Activated naive CD4-positive, alpha-beta T cell treated with anti-CD3 and anti-CD28 coated beads for 36 hours (primary cell): Measurements from ENCODE around the gene CNPY1. TPM values are rescaled to one million over a fixed set of nuclear protein-coding genes. Genes with fewer than 3 reads are reported as not detected.
"Not testable (repeated sequence)": the region's sequence is repeated elsewhere in the genome, so short reads cannot be mapped to it uniquely, and the experiment has no call there.

Source experiments
- CTCF ChIA-PET: fragments of 350-600 bp; sonication (Branson Sonifier 250); formaldehyde crosslinking; loops from one replicate; lab custom pipeline; 2021; ENCODE audit warnings: antibody characterized with exemption; lab: Charles Lee
- DNase-seq: peaks from one replicate; pipeline ENCODE4 v3.0.0-alpha.2; 2020
- H3K27ac Mint-ChIP-seq: one replicate; pipeline ENCODE4 v1.8.0; 2021; ENCODE audit warnings: mild to moderate bottlenecking, mixed read lengths
- H3K27me3 Mint-ChIP-seq: one replicate; pipeline ENCODE4 v1.8.0; 2021; ENCODE audit warnings: low read depth, mixed read lengths
- H3K36me3 Mint-ChIP-seq: one replicate; pipeline ENCODE4 v1.8.0; 2021; ENCODE audit warnings: low read depth, mixed read lengths
- H3K4me1 Mint-ChIP-seq: one replicate; pipeline ENCODE4 v1.8.0; 2021; ENCODE audit warnings: low read depth, mixed read lengths
- H3K4me3 Mint-ChIP-seq: one replicate; pipeline ENCODE4 v1.8.0; 2021; ENCODE audit warnings: mild to moderate bottlenecking, moderate library complexity, mixed read lengths
- H3K9me3 Mint-ChIP-seq: one replicate; pipeline ENCODE4 v1.8.0; 2021; ENCODE audit warnings: mixed read lengths
- intact Hi-C: fragments of 100-400 bp; cut with micrococcal nuclease; formaldehyde crosslinking; loops from one replicate; pipeline ENCODE4 v1.15.1; 2023
- total RNA-seq, 2 experiments: library from RNA; stranded (reverse); gene quantifications; one replicate each; pipeline ENCODE4 v1.2.3, GENCODE V29; 2021

The CNPY1 gene
- not detected for total RNA-seq

- DNase-seq, H3K27ac Mint-ChIP-seq, H3K9me3 Mint-ChIP-seq, CTCF ChIA-PET, H3K4me3 Mint-ChIP-seq, H3K4me1 Mint-ChIP-seq, intact Hi-C loops, H3K36me3 Mint-ChIP-seq, H3K27me3 Mint-ChIP-seq: not testable (repeated sequence)
These were observed at the start of gene CNPY1 for GRCh38 chr7:155546449-155546848. TSS of gene CNPY1 (minus strand) at chr7:155546559. CDS start at chr7:155545929, 630 bp downstream.

GRCh38 chr7:155594961-155595366 lies 48.6 kb upstream of the CNPY1 start:
- H3K9me3 Mint-ChIP-seq = no peaks in the 10 kb centered on the region
- DNase-seq = no peak
- H3K36me3 Mint-ChIP-seq = no peaks in the 10 kb centered on the region
- H3K27ac Mint-ChIP-seq = no peak overlapping the region
- peaks cover 15% of the 10 kb centered on the region for H3K4me1 Mint-ChIP-seq
- CTCF ChIA-PET = interaction anchor here (1.6 to 5.2 kb wide), 2 partner anchors 70 to 172 kb away, joined by 3 to 87 read pairs; no protein-coding TSS in a partner anchor
- H3K4me3 Mint-ChIP-seq = no peak overlapping the region
- H3K27me3 Mint-ChIP-seq = peaks cover 21% of the 10 kb centered on the region
- intact Hi-C loops = no loop called here

GRCh38 chr7:155594163-155594732 lies 47.9 kb upstream of the CNPY1 start:
- Mint-ChIP-seq H3K27ac (no peak overlapping the region), H3K27me3 (peaks cover 17% of the 10 kb centered on the region), H3K36me3 (no peaks in the 10 kb centered on the region), H3K9me3 (no peaks in the 10 kb centered on the region), H3K4me1 (peaks cover 15% of the 10 kb centered on the region), H3K4me3 (no peak overlapping the region)
- CTCF ChIA-PET = interaction anchor here (1.0 to 1.6 kb wide), 2 partner anchors 71 to 99 kb away, joined by 3 read pairs; no protein-coding TSS in a partner anchor
- intact Hi-C loops = no loop called here
- no peak for DNase-seq

- H3K27ac Mint-ChIP-seq = no peak overlapping the region
- H3K36me3 Mint-ChIP-seq = no peaks in the 10 kb centered on the region
- H3K4me3 Mint-ChIP-seq = no peak overlapping the region
- peaks cover 11% of the 10 kb centered on the region for H3K4me1 Mint-ChIP-seq
- peaks cover 16% of the 10 kb centered on the region for H3K27me3 Mint-ChIP-seq
- intact Hi-C loops = no loop called here
- no peak for DNase-seq
- no peaks in the 10 kb centered on the region for H3K9me3 Mint-ChIP-seq
- CTCF ChIA-PET = interaction anchor here (0.6 to 1.6 kb wide), 4 partner anchors 9 to 152 kb away, joined by 3 to 4 read pairs (median 3); no protein-coding TSS in a partner anchor
These were observed 47.3 kb upstream of the CNPY1 start for GRCh38 chr7:155593461-155594162.

- intact Hi-C loops = no loop called here
- CTCF ChIA-PET = interaction anchor here (0.6 to 1.4 kb wide), 2 partner anchors 8 to 177 kb away, joined by 3 to 7 read pairs; no protein-coding TSS in a partner anchor
- Mint-ChIP-seq H3K36me3 (no peaks in the 10 kb centered on the region), H3K4me3 (no peak overlapping the region), H3K4me1 (no peaks in the 10 kb centered on the region), H3K9me3 (no peaks in the 10 kb centered on the region), H3K27ac (no peak overlapping the region), H3K27me3 (peaks cover 24% of the 10 kb centered on the region)
- DNase-seq = no peak
These were observed 44.9 kb upstream of the CNPY1 start for GRCh38 chr7:155591055-155591775.

- Mint-ChIP-seq H3K36me3 (no peaks in the 10 kb centered on the region), H3K27me3 (peaks cover 31% of the 10 kb centered on the region), H3K4me1 (no peaks in the 10 kb centered on the region), H3K27ac (no peak overlapping the region), H3K9me3 (no peaks in the 10 kb centered on the region), H3K4me3 (no peak overlapping the region)
- DNase-seq = no peak
- CTCF ChIA-PET = interaction anchor here (0.6 to 1.4 kb wide), 2 partner anchors 9 to 178 kb away, joined by 3 to 7 read pairs; no protein-coding TSS in a partner anchor
- intact Hi-C loops = no loop called here
These were observed 44.1 kb upstream of the CNPY1 start for GRCh38 chr7:155590215-155591018.

- CTCF ChIA-PET = interaction anchor here (0.6 to 0.7 kb wide), 2 partner anchors 10 kb away, joined by 3 to 5 read pairs; no protein-coding TSS in a partner anchor
- H3K27me3 Mint-ChIP-seq = peaks cover 32% of the 10 kb centered on the region
These were observed 42.9 kb upstream of the CNPY1 start for GRCh38 chr7:155589001-155589980.

GRCh38 chr7:155588468-155588998 lies 42.2 kb upstream of the CNPY1 start:
- Mint-ChIP-seq H3K4me3 (no peak overlapping the region), H3K36me3 (no peaks in the 10 kb centered on the region), H3K4me1 (no peaks in the 10 kb centered on the region), H3K9me3 (no peaks in the 10 kb centered on the region), H3K27ac (no peak overlapping the region), H3K27me3 (peaks cover 31% of the 10 kb centered on the region)
- no peak for DNase-seq
- CTCF ChIA-PET = interaction anchor here (1.0 kb wide), 1 partner anchor 10 kb away, joined by 3 read pairs; no protein-coding TSS in a partner anchor
- intact Hi-C loops = no loop called here

More at GRCh38 chr7:155589001-155589980, 42.9 kb upstream of the CNPY1 start:
- no peaks in the 10 kb centered on the region for H3K4me1 Mint-ChIP-seq
- DNase-seq = no peak
- H3K27ac Mint-ChIP-seq = no peak overlapping the region
- no peaks in the 10 kb centered on the region for H3K9me3 Mint-ChIP-seq
- no peaks in the 10 kb centered on the region for H3K36me3 Mint-ChIP-seq
- intact Hi-C loops = no loop called here
- no peak overlapping the region for H3K4me3 Mint-ChIP-seq

GRCh38 chr7:155587486-155587885 lies 41.1 kb upstream of the CNPY1 start:
- no peak for DNase-seq
- intact Hi-C loops = no loop called here
- no peak overlapping the region for H3K4me3 Mint-ChIP-seq
- CTCF ChIA-PET = interaction anchor here (1.0 kb wide), 1 partner anchor 12 kb away, joined by 3 read pairs; no protein-coding TSS in a partner anchor
- H3K4me1 Mint-ChIP-seq = no peaks in the 10 kb centered on the region
- H3K9me3 Mint-ChIP-seq = no peaks in the 10 kb centered on the region
- no peak overlapping the region for H3K27ac Mint-ChIP-seq
- no peaks in the 10 kb centered on the region for H3K36me3 Mint-ChIP-seq
- peaks cover 28% of the 10 kb centered on the region for H3K27me3 Mint-ChIP-seq

- intact Hi-C loops = no loop called here
- no peak overlapping the region for H3K4me3 Mint-ChIP-seq
- no peak for DNase-seq
- peaks cover 27% of the 10 kb centered on the region for H3K27me3 Mint-ChIP-seq
- H3K9me3 Mint-ChIP-seq = no peaks in the 10 kb centered on the region
- no peak overlapping the region for H3K27ac Mint-ChIP-seq
- H3K36me3 Mint-ChIP-seq = no peaks in the 10 kb centered on the region
- no peaks in the 10 kb centered on the region for H3K4me1 Mint-ChIP-seq
- CTCF ChIA-PET = interaction anchor here (0.5 kb wide), 1 partner anchor 13 kb away, joined by 4 read pairs; no protein-coding TSS in a partner anchor
These were observed 40.6 kb upstream of the CNPY1 start for GRCh38 chr7:155586843-155587440.
